Mucosa of gallbladder (tissue), 1 donor: ENCODE measurements around the gene XYLT1. TPM values are rescaled to one million over a fixed set of nuclear protein-coding genes. Genes with fewer than 3 reads are reported as not detected.

Experiments
- DNase-seq: peaks from one replicate; pipeline ENCODE4 v3.0.0-alpha.2; 2020; ENCODE audit warnings: low spot score
- total RNA-seq: library from RNA; stranded (reverse); gene quantifications from one replicate; pipeline ENCODE4 v1.2.1, GENCODE V29; 2021
- donor health status: DM: no; HTN: no; CAD: no.

The XYLT1 gene
- total RNA-seq, 1 donor from 2014 or later, result 8.6 TPM

GRCh38 chr16:17457997-17458396 lies 12.8 kb downstream of the XYLT1 start:
- DNase-seq, result no peak

- DNase-seq, result no peak
Observed at GRCh38 chr16:17457513-17457912, 13.2 kb downstream of the XYLT1 start.

DNA sequence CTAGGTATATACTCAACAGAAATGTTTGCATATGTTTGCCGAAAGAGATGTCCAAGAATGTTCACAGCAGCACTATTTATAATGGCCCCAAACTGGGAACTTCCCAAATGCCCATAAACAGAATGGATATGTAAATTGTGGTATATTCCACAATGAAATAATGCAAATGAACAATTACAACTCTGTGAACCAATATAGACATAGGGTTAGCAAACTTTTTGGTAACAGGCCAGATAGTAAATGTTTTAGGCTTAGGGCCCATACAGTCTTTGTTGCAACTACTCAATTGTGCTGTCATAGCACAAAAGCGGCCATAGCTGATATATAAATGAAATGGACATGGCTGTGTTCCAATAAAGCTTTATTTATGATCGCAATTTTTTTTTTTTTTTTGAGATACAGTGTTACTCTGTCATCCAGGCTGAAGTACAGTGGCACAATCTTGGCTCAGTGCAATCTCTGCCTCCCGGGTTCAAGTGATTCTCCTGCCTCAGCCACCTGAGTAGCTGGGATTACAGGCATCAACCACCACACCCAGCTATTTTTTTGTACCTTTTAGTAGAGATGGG lies 16.5 kb downstream of the XYLT1 start:
- no peak for DNase-seq

- no peak for DNase-seq
Observed at GRCh38 chr16:17453364-17454038, 17.3 kb downstream of the XYLT1 start.

GRCh38 chr16:17452922-17453321 lies 17.8 kb downstream of the XYLT1 start:
- DNase-seq, result no peak

DNA sequence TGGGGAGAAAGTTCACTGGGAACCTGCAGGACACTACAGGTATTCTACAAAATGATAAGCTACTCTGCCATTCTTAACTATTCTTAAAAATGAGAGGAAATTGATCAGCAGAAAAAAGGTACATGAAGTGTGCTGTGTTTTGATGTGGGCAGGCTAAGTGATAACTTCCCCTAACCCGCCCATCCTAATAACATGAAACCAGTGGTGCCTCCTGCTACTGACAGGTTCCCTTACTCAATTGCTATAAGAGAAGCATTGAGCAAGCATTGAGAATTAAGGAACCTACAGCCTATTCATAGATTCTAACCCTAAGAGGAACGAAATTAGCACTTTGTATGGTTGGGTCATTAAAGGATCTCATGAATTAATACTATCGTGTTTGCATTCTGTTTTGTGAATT lies 18.9 kb downstream of the XYLT1 start:
- DNase-seq, result no peak

DNA sequence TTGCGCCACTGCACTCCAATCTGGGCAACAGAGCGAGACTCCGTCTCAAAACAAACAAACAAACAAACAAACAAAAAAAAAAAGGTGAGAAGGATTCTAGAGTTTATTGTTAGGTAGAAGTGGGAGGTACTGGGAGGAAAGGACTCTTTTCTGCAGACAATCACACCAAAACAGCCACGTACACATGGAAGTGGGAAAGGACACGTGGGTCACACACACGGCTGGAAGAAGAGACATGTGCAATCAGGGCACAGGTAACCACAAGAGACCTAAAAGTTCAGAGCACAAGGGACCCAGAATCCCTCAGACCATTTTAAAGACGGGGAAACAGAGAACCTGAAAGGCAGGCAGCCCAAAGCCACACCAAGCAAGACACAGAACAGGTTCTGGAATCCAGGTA lies 20.5 kb downstream of the XYLT1 start:
- DNase-seq, result no peak

- no peak for DNase-seq
Observed at GRCh38 chr16:17448640-17449638, 21.8 kb downstream of the XYLT1 start.

DNA sequence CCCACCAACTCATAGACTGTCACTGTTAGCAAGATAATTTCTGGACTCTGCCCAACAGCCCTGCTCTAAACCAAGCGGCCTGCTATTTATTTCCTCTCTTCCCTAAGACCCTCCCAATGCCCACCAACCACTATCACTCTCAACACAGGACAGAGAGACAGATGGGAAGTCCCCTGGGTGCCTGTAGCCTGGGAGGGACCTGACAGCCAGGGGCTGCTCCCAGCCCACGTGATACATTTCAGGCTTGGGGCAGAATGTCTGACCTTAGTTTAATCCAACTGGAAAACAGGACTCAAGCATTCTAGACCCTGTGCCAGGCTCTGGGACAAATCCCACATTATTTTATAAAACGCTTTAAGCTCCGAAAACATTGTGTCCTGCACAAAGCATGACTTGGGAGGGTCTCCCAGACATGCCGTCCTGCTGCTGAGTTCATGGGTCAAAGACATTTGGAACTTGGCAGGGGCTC lies 23.6 kb downstream of the XYLT1 start:
- no peak for DNase-seq

DNA sequence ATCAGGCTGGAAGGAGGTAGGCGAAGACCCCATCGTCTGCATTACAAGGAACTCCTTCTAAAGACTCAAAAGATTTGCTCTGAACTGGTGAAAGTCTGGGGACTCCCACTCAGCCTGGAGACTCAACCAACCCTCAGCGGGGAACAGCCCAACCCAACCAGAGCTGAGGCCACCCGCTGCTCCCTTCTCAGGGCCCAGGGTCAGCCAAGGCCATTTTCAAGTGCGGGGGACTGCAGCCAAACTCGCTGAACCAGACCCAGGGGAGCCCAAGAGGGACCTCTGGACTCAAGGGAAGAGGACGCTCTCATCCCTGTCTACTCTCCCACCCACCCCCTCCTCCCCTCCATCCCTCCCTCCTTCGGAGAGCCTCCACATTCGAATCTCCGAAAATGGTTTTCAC lies 24.1 kb downstream of the XYLT1 start:
- DNase-seq, result no peak

- DNase-seq, result no peak
Observed at GRCh38 chr16:17445421-17445820, 25.3 kb downstream of the XYLT1 start.

DNA sequence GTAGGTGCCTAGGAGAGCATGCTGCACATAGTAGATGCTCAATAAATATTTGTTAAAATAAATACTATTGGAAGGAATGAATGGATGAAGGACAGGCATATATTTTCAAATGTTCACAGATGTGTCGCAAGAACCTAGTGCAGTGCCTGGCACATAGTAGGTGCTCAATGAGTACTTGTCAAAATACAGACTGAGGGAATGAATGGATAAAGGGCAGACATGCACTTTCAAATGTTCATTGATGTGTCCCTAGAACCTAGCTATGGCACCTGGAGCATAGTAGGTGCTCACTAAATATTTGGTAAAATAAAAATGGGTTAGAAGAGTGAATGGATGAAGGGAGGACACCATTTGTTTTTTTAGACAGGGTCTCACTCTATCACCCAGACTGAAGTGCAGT lies 26.1 kb downstream of the XYLT1 start:
- DNase-seq, result no peak

- no peak for DNase-seq
Observed at GRCh38 chr16:17440131-17440530, 30.6 kb downstream of the XYLT1 start.

DNA sequence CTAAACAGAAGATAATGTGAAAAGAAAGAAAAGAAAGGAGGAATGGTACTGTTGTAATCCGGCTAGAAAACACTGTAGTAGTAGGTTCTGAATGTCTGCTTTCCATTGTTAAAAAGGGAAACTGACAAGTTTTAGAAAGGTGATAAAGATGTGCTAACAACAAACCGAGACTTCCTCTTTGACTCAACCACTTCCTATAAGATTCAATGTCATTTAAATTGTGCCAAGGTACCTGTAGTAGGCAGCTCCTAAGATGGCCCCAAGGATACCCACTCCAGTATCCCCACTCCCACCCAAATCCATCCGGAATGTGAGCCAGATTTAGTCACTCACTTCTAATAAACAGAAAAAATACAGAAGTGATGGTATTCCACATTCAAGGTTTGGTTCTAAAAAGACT lies 31.2 kb downstream of the XYLT1 start:
- DNase-seq, result no peak

GRCh38 chr16:17437981-17438380 lies 32.8 kb downstream of the XYLT1 start:
- no peak for DNase-seq

- no peak for DNase-seq
Observed at GRCh38 chr16:17437127-17437720, 33.5 kb downstream of the XYLT1 start.

- no peak for DNase-seq
Observed at GRCh38 chr16:17435318-17435717, 35.4 kb downstream of the XYLT1 start.

DNA sequence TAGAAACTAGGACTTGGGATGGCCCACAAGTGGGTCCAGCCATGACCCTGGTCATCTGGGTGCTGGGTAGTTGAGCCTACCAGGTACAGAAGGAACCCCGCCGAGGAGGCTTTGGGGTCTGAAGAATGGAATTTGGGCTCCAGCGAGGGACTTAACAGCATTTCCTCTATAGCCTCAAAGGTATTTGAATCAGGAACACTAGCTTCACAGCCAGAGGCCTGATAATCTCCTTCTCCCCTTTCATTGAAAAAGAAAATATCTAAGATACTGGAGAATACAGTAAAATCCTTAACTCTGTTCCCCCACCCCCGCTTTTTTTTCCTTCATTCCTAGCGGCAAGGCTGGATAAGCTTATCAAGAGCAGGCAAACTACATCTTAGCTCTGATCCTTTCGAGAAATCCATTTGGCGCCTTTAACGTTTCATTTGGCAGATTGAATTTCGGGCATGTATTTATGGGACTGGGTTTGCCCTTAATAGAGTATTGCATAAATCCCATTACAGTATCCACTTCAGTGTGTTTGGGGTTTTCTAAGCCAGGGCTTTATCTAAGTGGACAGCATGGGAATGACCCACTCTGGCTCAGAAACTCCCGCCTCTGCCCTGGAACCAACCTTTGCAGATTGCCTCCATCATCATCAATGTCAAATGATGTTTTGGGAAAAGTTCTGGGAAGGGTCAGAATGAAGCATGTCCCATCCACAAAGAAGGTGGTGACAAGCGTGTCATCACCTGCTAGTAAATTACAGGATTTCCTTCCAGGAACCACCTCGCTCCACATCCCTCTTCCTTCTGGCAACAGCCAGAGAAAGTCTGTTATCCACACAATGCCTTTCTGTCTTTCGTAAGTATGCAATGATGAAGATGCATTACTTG lies 36.9 kb downstream of the XYLT1 start:
- no peak for DNase-seq

DNA sequence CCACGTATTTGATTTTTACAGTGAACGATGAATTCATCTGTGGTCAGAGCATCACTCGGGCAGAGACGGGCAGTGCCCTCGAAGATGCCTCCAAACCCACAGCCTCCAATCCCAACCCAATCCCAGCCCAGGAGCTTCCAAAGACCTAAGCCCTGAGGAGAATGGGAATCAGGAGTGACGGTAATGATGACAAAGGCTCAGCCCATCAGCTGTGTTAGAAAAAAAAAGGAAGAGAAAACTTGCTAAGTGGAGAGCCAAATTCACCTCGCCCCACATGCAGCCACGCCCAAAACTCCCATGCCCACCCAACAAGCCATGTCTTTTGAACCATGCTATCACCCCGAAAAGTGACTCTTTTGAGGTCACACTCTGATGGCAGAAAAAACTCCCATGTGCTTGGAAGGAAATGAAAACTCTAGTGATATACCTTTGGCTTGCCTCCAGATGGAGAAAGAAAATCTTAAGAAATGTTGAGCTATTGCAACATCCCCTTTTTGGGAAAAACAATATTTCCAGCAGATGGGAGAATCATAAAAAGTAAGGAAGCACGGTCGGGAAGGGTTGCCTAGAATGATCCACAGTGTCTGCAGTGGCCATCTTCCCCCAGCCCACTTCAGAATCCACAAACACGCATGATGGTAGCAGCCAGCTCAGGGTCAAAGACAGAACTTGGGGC lies 37.7 kb downstream of the XYLT1 start:
- DNase-seq, result no peak

DNA sequence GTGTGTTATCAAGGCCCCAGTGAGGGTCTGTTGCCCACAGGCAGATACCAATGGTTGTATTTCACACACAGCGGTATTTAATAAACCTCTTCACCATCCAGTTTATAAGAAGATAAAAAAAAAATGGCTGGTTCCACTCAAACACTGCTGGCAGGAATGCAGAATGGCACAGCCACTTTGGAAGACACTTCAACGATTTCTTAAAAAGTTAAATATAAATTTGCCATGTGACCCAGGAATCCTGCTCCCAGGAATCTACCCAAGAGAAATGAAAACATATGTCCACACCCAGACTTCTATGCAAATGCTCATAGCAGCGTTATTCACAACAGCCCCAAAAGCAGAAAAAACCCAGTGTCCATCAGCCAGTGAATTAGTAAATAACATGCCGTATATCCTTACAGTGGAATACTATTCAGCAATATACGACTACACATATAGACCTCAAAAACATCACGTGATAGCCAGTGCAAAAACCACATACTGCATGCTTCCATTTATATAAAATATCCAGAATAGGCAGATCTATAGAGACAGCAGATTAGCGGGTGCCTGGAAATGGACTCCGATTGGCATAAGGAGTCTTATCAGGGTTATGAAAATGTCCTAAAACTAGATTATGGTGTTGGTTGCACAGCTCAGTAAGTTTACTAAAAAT lies 38.7 kb downstream of the XYLT1 start:
- DNase-seq, result no peak
